OCI-LY7 (cell line): ENCODE data around the gene EFNA4. TPM values are rescaled to one million over a fixed set of nuclear protein-coding genes. Genes with fewer than 3 reads are reported as not detected.

Experiments used
- BruUV-seq: library from RNA; stranded (reverse); fragments of 400-500 nt; replicated peaks from 2 replicates; lab custom pipeline; 2021; lab: Mats Ljungman, UMichigan
- CTCF ChIA-PET: fragments of 300-600 bp; sonication (Branson Sonifier 250); formaldehyde crosslinking; loops from one replicate; lab custom pipeline; 2022; ENCODE audit warnings: antibody characterized with exemption; ENCODE audit not compliant: unreplicated experiment; lab: Charles Lee
- POLR2A ChIA-PET: fragments of 300-600 bp; sonication (Branson Sonifier 250); formaldehyde crosslinking; loops from one replicate; lab custom pipeline; 2022; ENCODE audit warnings: antibody characterized with exemption; lab: Charles Lee
- DNase-seq: peaks from one replicate; pipeline ENCODE4 v3.0.0-alpha.2; 2015; ENCODE audit warnings: low spot score
- H2AFZ ChIP-seq: fragments of 200-600 bp; sonication (generic), shearing (Covaris generic); 2 replicates; pipeline ENCODE4 v1.6.1; 2014; ENCODE audit warnings: mild to moderate bottlenecking, antibody characterized with exemption, low read length, moderate library complexity
- H3K27ac ChIP-seq: fragments of 200-600 bp; sonication (generic); 2 replicates; pipeline ENCODE4 v1.5.1; 2014; ENCODE audit warnings: mixed run types, low read depth, mild to moderate bottlenecking, moderate library complexity, low read length, inconsistent platforms; ENCODE audit not compliant: poor library complexity, severe bottlenecking
- H3K36me3 ChIP-seq: fragments of 200-600 bp; sonication (generic); 2 replicates; pipeline ENCODE4 v1.6.1; 2014; ENCODE audit warnings: mild to moderate bottlenecking, antibody characterized with exemption, low read length, moderate library complexity, mixed read lengths; ENCODE audit not compliant: insufficient read depth
- H3K4me1 ChIP-seq: fragments of 200-600 bp; sonication (generic); 2 replicates; pipeline ENCODE4 v1.5.1; 2014; ENCODE audit warnings: mild to moderate bottlenecking, low read length; ENCODE audit not compliant: insufficient read depth, poor library complexity, severe bottlenecking
- H3K4me2 ChIP-seq: fragments of 200-600 bp; sonication (generic); 2 replicates; pipeline ENCODE4 v1.6.1; 2014; ENCODE audit warnings: mild to moderate bottlenecking, low read length
- H3K4me3 ChIP-seq: fragments of 200-600 bp; sonication (generic); 2 replicates; pipeline ENCODE4 v1.5.1; 2014; ENCODE audit warnings: mild to moderate bottlenecking, low read depth, low read length; ENCODE audit not compliant: poor library complexity, severe bottlenecking
- H3K79me2 ChIP-seq: fragments of 200-600 bp; sonication (generic); 2 replicates; pipeline ENCODE4 v1.6.1; 2016; ENCODE audit warnings: low read depth, mild to moderate bottlenecking, low read length, moderate library complexity, mixed read lengths; ENCODE audit not compliant: insufficient read depth
- H3K9me2 ChIP-seq: fragments of 200-600 bp; sonication (generic); 2 replicates; pipeline ENCODE4 v1.6.1; 2016; ENCODE audit warnings: mild to moderate bottlenecking, low read length, mixed read lengths; ENCODE audit not compliant: insufficient read depth
- H3K9me3 ChIP-seq: fragments of 200-600 bp; sonication (generic); 2 replicates; pipeline ENCODE4 v1.6.1; 2014; ENCODE audit warnings: mild to moderate bottlenecking, mixed run types, low read length, mixed read lengths
- H4K20me1 ChIP-seq: fragments of 200-600 bp; sonication (generic); 2 replicates; pipeline ENCODE4 v1.6.1; 2014; ENCODE audit warnings: mild to moderate bottlenecking, antibody characterized with exemption, low read length, moderate library complexity, mixed read lengths; ENCODE audit not compliant: insufficient read depth
- CTCF ChIP-seq: fragments of 200-600 bp; sonication (generic); conservative IDR thresholded peaks from 2 replicates; pipeline ENCODE4 v1.5.1; 2014; ENCODE audit warnings: mild to moderate bottlenecking, antibody characterized with exemption, low read length, moderate library complexity, mixed read lengths
- EZH2phosphoT487 ChIP-seq: fragments of 200-600 bp; sonication (generic); IDR thresholded peaks from 2 replicates; pipeline ENCODE4 v1.6.1; 2018; ENCODE audit warnings: low read depth, borderline replicate concordance, mild to moderate bottlenecking, mixed run types, antibody characterized with exemption, low read length, moderate library complexity, mixed read lengths
- intact Hi-C: fragments of 100-400 bp; cut with micrococcal nuclease; formaldehyde crosslinking; loops from one replicate; pipeline ENCODE4 v1.10.0; 2022; ENCODE audit not compliant: unreplicated experiment
- total RNA-seq, 2 experiments: library from RNA; depleted of rRNA in 1 of 2; stranded (reverse); fragments of >200 nt in 1 of 2; shearing (Covaris generic) in 1 of 2; gene quantifications; 2 replicates each; pipeline ENCODE4 v1.2.3, GENCODE V29; 2014 to 2022

The EFNA4 gene
- total RNA-seq, 2 experiments from 2014 or later = 9.0 to 10.5 TPM

GRCh38 chr1:155077758-155078445, 14.4 kb downstream of the EFNA4 start:
- Histone ChIP-seq H4K20me1 (no peaks in the 10 kb centered on the region), H3K4me3 (no peak overlapping the region), H3K4me2 (no peak overlapping the region), H3K4me1 (peaks cover 72% of the 10 kb centered on the region), H3K9me3 (no peaks in the 10 kb centered on the region), H3K79me2 (no peaks in the 10 kb centered on the region), H3K36me3 (no peaks in the 10 kb centered on the region), H3K27ac (no peak overlapping the region), H3K9me2 (no peaks in the 10 kb centered on the region), H2AFZ (no peak overlapping the region)
- ChIA-PET CTCF (no interaction called here), POLR2A (interaction anchor here (0.6 kb wide), 1 partner anchor 422 kb away, joined by 3 read pairs; no protein-coding TSS in a partner anchor)
- DNase-seq = no peak
- intact Hi-C loops = no loop called here
- no peak for TF ChIP-seq CTCF
- no peak for TF ChIP-seq EZH2phosphoT487
- BruUV-seq = no TSS peak

- DNase-seq = peak; percentile 63
- Histone ChIP-seq H2AFZ (no peak within 1 kb of the TSS), H3K4me3 (peak within 1 kb of the TSS; percentile 62), H3K4me1 (peaks cover 65% of the 10 kb centered on the region), H3K36me3 (no peaks in the 10 kb centered on the region), H3K4me2 (peak within 1 kb of the TSS; percentile 79), H3K27ac (no peak within 1 kb of the TSS), H3K9me3 (no peaks in the 10 kb centered on the region), H3K9me2 (no peaks in the 10 kb centered on the region), H4K20me1 (no peaks in the 10 kb centered on the region), H3K79me2 (no peaks in the 10 kb centered on the region)
- CTCF ChIA-PET = interaction anchor here (0.7 kb wide), 1 partner anchor 90 kb away, joined by 4 read pairs; no protein-coding TSS in a partner anchor
- no TSS peak for BruUV-seq
- intact Hi-C loops = no loop called here
- POLR2A ChIA-PET = interaction anchor here (0.6 kb wide), 1 partner anchor 421 kb away, joined by 3 read pairs; no protein-coding TSS in a partner anchor
- no peak for TF ChIP-seq CTCF
Measured at GRCh38 chr1:155078469-155079209, 15.1 kb downstream of the EFNA4 start, which contains the start of gene EFNA3. Gene EFNA3 (plus strand): TSS chr1:155078837. CDS start chr1:155078942, 105 bp downstream.

- intact Hi-C loops = no loop called here
- Histone ChIP-seq H3K79me2 (no peaks in the 10 kb centered on the region), H3K27ac (no peak overlapping the region), H4K20me1 (no peaks in the 10 kb centered on the region), H3K9me2 (no peaks in the 10 kb centered on the region), H2AFZ (no peak overlapping the region), H3K4me1 (peaks cover 64% of the 10 kb centered on the region), H3K4me2 (peak overlapping the region; percentile 79), H3K36me3 (no peaks in the 10 kb centered on the region), H3K9me3 (no peaks in the 10 kb centered on the region), H3K4me3 (peak overlapping the region; percentile 62)
- ChIA-PET CTCF (interaction anchor here (0.7 kb wide), 1 partner anchor 91 kb away, joined by 4 read pairs; no protein-coding TSS in a partner anchor), POLR2A (no interaction called here)
- no TSS peak for BruUV-seq
- TF ChIP-seq CTCF = no peak
- peak; percentile 78; the same call in 1 of the 2 replicates for TF ChIP-seq EZH2phosphoT487
- DNase-seq = no peak
Measured at GRCh38 chr1:155079210-155079486, 15.6 kb downstream of the EFNA4 start.
